SK-N-MC (cell line): ENCODE measurements around the gene C20orf173.

Experiments
- EZH2 ChIP-seq: fragments of 200-600 bp; sonication (generic); IDR thresholded peaks from one replicate; pipeline ENCODE4 v1.6.1; 2017; ENCODE audit warnings: antibody characterized with exemption
- FOXP2 ChIP-seq: optimal IDR thresholded peaks from 2 replicates; pipeline ENCODE3; 2011; ENCODE audit warnings: mild to moderate bottlenecking, moderate library complexity; ENCODE audit not compliant: insufficient read depth; ENCODE audit errors: extremely low read length, control extremely low read depth
- POLR2AphosphoS5 ChIP-seq: IDR thresholded peaks from 2 replicates; pipeline ENCODE4 v1.6.1; 2012; ENCODE audit warnings: mild to moderate bottlenecking, low read depth, low read length, borderline replicate concordance

DNA sequence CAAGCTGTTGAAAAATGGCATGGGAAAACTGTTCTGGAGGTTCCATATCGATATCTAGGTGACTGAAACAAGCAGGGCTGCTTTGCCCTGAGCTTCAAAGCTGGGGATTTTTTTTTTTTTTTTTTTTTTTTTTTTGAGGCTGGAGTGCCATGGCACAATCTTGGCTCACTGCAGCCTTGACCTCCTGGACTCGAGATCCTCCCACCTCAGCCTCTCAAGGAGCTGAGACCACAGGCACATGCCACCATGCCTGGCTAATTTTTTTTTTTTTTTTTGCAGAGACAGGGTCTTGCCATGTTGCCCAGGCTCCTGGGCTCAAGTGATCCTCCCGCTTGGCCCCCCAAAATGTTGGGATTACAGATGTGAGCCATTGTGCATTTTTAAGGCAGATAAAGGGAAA is 23.5 kb upstream of the C20orf173 start:
- TF ChIP-seq POLR2AphosphoS5 (no peak), EZH2 (no peak), FOXP2 (no peak)
